Dendritic cell treated with granulocyte-macrophage colony-stimulating factor and Interleukin-4, amounts not matched to agents 40 ng/mL and 50 ng/mL, for 4 days (primary cell): Measurements from ENCODE around the gene LAMA2.

ENCODE experiments used
- H3K27ac Mint-ChIP-seq: one replicate; pipeline ENCODE4 v1.8.0; 2022; ENCODE audit warnings: mild to moderate bottlenecking, mixed read lengths
- H3K27me3 Mint-ChIP-seq: one replicate; pipeline ENCODE4 v1.8.0; 2022; ENCODE audit warnings: mild to moderate bottlenecking, mixed read lengths
- H3K36me3 Mint-ChIP-seq: one replicate; pipeline ENCODE4 v1.8.0; 2022; ENCODE audit warnings: low read depth, mixed read lengths
- H3K4me1 Mint-ChIP-seq: one replicate; pipeline ENCODE4 v1.8.0; 2022; ENCODE audit warnings: low read depth, mixed read lengths
- H3K4me3 Mint-ChIP-seq: one replicate; pipeline ENCODE4 v1.8.0; 2022; ENCODE audit warnings: mild to moderate bottlenecking, moderate library complexity, mixed read lengths
- H3K9me3 Mint-ChIP-seq: one replicate; pipeline ENCODE4 v1.8.0; 2022; ENCODE audit warnings: mixed read lengths
- intact Hi-C: fragments of 100-400 bp; cut with micrococcal nuclease; formaldehyde crosslinking; loops from one replicate; pipeline ENCODE4 v1.15.0; 2022

LAMA2 gene

DNA sequence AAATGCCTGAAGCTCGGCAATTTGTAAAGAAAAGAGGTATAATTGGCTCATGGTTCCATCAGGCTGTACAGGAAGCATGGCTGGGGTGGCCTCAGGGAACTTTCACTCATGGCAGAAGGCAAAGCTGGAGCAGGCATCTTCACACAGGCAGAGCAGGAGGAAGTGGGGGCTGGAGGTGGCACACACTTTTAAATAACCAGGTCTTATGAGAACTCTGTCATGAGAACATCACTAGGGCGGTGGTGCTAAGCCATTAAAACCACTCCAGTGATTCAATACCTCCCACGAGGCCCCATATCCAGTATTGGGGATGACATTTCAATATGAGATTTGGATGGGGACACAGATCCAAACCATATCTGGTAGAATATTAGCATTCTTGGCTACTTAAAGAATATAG, 481.8 kb downstream of the LAMA2 start:
- Mint-ChIP-seq H3K4me1 (no peaks in the 10 kb centered on the region), H3K4me3 (no peak overlapping the region), H3K36me3 (no peaks in the 10 kb centered on the region), H3K27me3 (peaks cover 3% of the 10 kb centered on the region), H3K9me3 (no peaks in the 10 kb centered on the region), H3K27ac (no peak overlapping the region)
- intact Hi-C loops, result no loop called here

DNA sequence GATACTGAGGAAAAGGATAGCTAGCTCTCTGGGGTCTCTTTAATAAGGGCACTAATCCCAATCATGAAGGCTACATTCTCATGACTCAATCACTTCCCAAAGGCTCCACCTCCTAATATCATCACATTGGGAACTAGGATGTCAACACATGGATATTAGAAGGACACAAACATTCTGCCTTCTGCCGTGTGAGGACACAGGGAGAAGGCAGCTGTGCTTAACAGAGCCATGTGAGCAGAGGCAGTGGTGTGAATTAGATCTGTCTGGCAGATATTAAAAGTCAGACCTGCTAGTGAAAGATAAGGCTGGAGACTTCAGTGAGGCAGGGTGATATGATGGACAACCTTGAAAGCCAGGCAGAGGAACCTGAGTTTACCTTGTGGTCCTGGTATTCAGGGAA, 485.1 kb downstream of the LAMA2 start:
- Mint-ChIP-seq H3K27me3 (peaks cover 3% of the 10 kb centered on the region), H3K9me3 (no peaks in the 10 kb centered on the region), H3K36me3 (no peaks in the 10 kb centered on the region), H3K27ac (no peak overlapping the region), H3K4me1 (no peaks in the 10 kb centered on the region), H3K4me3 (no peak overlapping the region)
- intact Hi-C loops, result no loop called here

DNA sequence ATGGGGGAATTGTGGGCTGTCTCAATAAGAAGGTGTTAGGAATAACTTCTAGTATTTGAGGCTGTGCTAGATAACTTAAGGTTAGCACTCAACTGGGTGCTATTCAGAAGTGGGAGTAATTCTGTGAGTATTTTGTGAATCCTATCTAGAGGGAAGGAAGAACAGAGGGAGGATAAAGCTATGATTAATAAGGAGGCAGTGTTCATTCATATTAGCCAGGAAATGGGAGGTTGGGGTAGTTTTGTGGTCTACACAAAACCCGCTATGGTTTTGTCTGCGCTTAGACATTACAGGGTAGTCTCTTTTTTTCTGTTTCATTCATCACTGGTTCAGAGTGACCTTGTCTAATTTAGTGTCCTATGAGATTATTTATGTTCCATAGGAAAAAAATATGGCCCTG, 486.0 kb downstream of the LAMA2 start:
- H3K4me1 Mint-ChIP-seq, result no peaks in the 10 kb centered on the region
- no peak overlapping the region for H3K27ac Mint-ChIP-seq
- peaks cover 3% of the 10 kb centered on the region for H3K27me3 Mint-ChIP-seq
- H3K9me3 Mint-ChIP-seq, result no peaks in the 10 kb centered on the region
- intact Hi-C loops, result no loop called here
- H3K4me3 Mint-ChIP-seq, result no peak overlapping the region
- H3K36me3 Mint-ChIP-seq, result no peaks in the 10 kb centered on the region

DNA sequence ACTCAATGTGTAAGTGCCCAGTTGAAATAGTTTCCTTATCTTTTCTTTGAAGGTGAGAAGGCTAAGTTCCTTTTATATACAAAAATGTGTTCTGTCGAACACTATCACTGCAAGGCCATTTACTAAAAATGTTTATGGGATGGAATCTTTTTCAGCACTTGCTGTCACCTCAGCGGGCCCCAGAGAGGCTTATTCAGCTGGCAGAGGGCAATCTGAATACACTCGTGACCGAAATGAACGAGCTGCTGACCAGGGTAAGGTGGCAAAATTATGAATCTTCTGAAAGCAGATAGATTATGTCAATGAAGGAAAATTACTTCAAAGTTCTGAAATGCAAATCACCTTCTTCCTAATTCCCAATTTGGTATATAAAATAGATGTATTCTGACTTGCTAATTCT, 486.8 kb downstream of the LAMA2 start:
- Mint-ChIP-seq H3K27me3 (peaks cover 3% of the 10 kb centered on the region), H3K36me3 (no peaks in the 10 kb centered on the region), H3K9me3 (no peaks in the 10 kb centered on the region), H3K27ac (no peak overlapping the region), H3K4me3 (no peak overlapping the region), H3K4me1 (no peaks in the 10 kb centered on the region)
- intact Hi-C loops, result no loop called here

DNA sequence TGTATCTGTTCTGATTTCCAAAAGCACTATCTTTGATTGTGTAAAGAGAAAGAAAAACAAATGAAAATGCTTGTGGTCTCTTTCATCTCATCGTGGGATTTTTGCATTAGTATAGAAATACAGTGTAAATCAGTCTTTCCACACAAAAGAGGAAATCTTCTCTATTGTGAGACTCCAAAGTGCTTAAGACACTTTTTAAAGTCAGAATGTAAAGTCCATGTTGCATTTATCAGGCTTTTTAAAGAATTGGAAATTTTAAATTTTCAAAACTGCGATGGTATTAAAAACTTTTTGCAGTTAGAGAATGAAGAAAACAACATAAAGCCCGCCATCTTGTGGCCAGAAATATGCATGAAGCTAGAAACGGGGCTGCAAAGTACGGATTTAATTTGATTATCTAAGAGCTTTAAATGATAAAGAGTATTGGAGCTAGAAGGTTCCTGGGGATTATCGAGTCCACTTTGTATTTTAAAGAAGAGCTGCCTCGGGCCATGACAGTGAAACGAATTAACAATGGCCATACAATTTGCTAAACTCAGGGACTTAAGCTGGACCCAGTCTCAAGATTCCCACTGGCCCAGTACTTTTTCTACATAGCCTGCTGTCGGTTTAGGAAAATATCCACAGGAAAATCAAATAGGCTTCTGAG, 487.5 kb downstream of the LAMA2 start:
- intact Hi-C loops, result no loop called here
- no peaks in the 10 kb centered on the region for H3K36me3 Mint-ChIP-seq
- H3K27ac Mint-ChIP-seq, result no peak overlapping the region
- no peak overlapping the region for H3K4me3 Mint-ChIP-seq
- no peaks in the 10 kb centered on the region for H3K4me1 Mint-ChIP-seq
- no peaks in the 10 kb centered on the region for H3K9me3 Mint-ChIP-seq
- H3K27me3 Mint-ChIP-seq, result peaks cover 3% of the 10 kb centered on the region

DNA sequence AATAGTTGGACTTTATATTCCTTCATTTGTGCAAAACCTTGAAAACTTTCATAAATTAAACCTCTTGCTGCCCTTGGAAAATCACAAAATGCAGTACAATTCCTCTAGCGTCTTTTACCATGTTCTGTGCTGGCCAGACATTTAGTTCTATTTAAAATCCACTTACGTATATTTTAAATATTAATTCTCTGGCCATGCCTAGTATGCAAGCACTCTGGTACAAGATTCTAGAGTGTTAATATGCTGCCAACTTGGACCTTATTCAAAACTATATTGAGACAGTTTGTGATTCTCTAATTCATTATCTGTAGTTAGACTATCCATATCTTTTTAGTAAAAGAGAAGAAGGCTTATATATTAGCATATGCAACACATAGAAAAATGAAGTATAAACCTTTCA, 498.9 kb downstream of the LAMA2 start:
- Mint-ChIP-seq H3K27me3 (no peaks in the 10 kb centered on the region), H3K9me3 (no peaks in the 10 kb centered on the region), H3K4me3 (no peak overlapping the region), H3K27ac (no peak overlapping the region), H3K4me1 (no peaks in the 10 kb centered on the region), H3K36me3 (no peaks in the 10 kb centered on the region)
- intact Hi-C loops, result no loop called here

DNA sequence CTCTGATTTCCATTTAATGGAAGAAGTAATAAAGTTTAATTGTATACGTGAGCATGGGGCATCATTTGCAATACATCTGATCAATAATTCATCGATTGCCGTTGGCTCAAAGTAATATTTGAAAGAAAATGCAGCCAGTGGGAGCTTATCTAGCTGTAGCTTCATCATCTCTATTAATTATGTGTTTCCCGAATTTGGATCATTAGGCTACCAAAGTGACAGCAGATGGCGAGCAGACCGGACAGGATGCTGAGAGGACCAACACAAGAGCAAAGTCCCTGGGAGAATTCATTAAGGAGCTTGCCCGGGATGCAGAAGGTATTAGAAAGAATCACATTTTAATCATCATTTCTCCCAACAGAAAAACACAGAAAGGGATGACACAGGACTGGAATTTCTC, 500.0 kb downstream of the LAMA2 start:
- H3K36me3 Mint-ChIP-seq, result no peaks in the 10 kb centered on the region
- no peaks in the 10 kb centered on the region for H3K4me1 Mint-ChIP-seq
- H3K27ac Mint-ChIP-seq, result no peak overlapping the region
- H3K27me3 Mint-ChIP-seq, result no peaks in the 10 kb centered on the region
- no peaks in the 10 kb centered on the region for H3K9me3 Mint-ChIP-seq
- H3K4me3 Mint-ChIP-seq, result no peak overlapping the region
- intact Hi-C loops, result no loop called here

DNA sequence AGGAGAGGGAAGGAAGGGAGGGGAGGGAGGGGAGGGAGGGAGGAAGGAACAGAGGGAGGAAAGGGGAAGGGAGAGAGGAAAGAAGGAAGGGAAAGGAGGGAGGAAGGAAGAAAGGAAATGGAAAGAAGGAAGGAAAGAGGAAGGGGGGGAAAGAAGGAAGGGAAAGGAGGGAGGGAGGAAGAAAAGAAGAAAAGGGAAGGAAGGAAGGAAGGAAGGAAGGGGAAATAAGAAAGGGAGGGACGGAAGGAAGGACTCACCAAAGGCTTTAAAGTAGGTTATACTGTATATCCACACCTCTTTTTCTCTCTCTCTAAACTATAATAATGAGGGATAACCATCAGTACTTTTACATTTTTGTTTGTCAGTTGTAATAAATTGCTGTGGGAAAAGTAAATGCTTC, 502.2 kb downstream of the LAMA2 start:
- H3K27me3 Mint-ChIP-seq, result no peaks in the 10 kb centered on the region
- H3K27ac Mint-ChIP-seq, result no peak overlapping the region
- no peak overlapping the region for H3K4me3 Mint-ChIP-seq
- intact Hi-C loops, result no loop called here
- no peaks in the 10 kb centered on the region for H3K9me3 Mint-ChIP-seq
- no peaks in the 10 kb centered on the region for H3K4me1 Mint-ChIP-seq
- H3K36me3 Mint-ChIP-seq, result no peaks in the 10 kb centered on the region

DNA sequence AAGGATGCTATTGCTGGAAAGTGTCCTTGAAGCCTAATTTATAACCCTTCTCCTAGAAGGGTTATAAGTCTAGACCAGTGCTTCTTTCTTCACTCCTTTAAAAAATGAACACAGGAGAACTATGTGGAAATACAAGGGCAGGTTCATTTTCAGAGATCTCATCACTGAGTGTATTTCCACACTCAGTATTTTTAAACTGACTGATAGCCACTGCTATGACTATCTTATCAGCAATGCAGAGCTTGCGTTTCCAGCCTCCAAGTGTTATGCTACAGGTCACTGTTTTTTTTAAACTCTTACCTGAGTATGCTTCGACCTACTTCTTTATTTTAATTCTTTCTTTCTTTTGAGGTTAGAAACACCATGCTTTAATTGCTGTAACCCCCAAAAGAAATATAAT, 508.0 kb downstream of the LAMA2 start:
- Mint-ChIP-seq H3K4me3 (no peak overlapping the region), H3K4me1 (peaks cover 7% of the 10 kb centered on the region), H3K27me3 (peaks cover 6% of the 10 kb centered on the region), H3K9me3 (no peaks in the 10 kb centered on the region), H3K36me3 (no peaks in the 10 kb centered on the region), H3K27ac (no peak overlapping the region)
- intact Hi-C loops, result no loop called here

DNA sequence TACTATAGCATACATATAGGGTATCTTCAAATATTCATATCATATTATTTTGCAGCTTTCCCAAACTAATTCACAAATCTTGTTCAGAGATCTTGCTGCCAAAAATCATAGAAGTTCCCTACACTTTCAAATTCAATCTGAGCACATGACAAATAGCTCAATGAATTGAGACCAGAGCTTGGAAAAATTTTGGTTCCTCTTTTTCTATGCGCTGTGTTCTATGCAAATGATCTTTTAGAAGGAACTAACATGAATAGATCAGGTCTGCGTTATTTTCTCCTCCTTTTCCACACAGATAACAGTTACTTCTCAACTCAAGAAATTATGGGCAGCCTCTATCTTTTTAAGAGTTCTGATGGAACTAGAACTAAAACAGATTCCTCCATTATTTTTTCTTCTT, 510.7 kb downstream of the LAMA2 start:
- H3K27me3 Mint-ChIP-seq, result peaks cover 10% of the 10 kb centered on the region
- no peak overlapping the region for H3K27ac Mint-ChIP-seq
- no peak overlapping the region for H3K4me3 Mint-ChIP-seq
- intact Hi-C loops, result no loop called here
- H3K4me1 Mint-ChIP-seq, result peaks cover 7% of the 10 kb centered on the region
- H3K36me3 Mint-ChIP-seq, result no peaks in the 10 kb centered on the region
- H3K9me3 Mint-ChIP-seq, result no peaks in the 10 kb centered on the region

DNA sequence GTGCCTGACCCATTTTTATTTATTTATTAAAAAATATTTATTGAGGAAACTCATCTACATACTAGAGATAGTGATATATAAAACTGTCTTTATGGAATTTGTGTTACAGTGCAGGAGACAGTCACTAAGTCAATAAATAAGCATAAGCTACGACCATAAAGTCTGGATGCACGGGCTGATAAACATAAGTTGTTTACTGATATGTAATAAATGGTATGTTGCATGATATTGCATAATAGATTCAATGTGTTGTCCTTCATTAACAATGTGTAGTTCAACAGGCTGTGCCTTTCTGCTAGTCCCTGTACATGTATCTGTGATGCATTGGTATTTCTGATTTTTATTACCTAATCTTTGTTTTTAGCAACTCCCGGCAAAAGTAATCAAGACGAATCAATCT, 515.8 kb downstream of the LAMA2 start:
- Mint-ChIP-seq H3K36me3 (no peaks in the 10 kb centered on the region), H3K9me3 (no peaks in the 10 kb centered on the region), H3K4me1 (peaks cover 4% of the 10 kb centered on the region), H3K27me3 (peaks cover 7% of the 10 kb centered on the region), H3K27ac (no peak overlapping the region), H3K4me3 (no peak overlapping the region)
- intact Hi-C loops, result no loop called here

DNA sequence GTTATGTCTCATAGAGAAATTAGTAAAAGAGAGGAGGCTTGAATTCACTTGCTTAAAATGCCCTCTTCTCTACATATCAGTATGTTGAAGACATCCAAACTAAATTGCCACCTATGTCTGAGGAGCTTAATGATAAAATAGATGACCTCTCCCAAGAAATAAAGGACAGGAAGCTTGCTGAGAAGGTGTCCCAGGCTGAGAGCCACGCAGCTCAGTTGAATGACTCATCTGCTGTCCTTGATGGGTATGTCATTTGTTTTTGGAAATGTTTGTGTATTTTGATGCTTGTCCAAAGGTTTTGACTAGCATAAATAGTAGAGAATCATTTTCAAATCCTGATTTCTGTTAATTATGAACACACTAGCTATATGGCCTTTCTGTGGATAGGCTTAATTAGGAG, 519.3 kb downstream of the LAMA2 start:
- H3K27me3 Mint-ChIP-seq, result peaks cover 1% of the 10 kb centered on the region
- no peaks in the 10 kb centered on the region for H3K9me3 Mint-ChIP-seq
- no peak overlapping the region for H3K27ac Mint-ChIP-seq
- H3K4me3 Mint-ChIP-seq, result no peak overlapping the region
- H3K36me3 Mint-ChIP-seq, result no peaks in the 10 kb centered on the region
- intact Hi-C loops, result no loop called here
- no peaks in the 10 kb centered on the region for H3K4me1 Mint-ChIP-seq

DNA sequence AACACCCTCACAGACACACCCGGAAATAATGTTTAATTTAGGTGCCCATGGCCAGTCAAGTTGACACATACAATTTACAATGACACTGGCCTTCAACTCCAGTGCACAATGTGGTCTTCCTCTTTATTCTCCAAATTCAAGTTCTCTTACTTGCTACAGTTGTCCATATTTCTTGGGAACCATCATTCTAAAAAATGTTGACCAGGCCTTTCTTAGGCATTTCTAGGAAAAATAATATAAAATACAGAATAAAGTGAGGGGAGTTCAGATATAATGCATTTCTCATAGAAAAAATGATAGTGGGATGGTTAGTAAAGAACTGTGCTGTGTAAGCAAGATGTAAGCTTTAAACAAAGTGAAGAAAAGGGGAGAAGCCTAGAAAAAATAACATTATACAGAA, 528.2 kb downstream of the LAMA2 start:
- H3K27me3 Mint-ChIP-seq, result peaks cover 4% of the 10 kb centered on the region
- H3K36me3 Mint-ChIP-seq, result no peaks in the 10 kb centered on the region
- no peaks in the 10 kb centered on the region for H3K9me3 Mint-ChIP-seq
- intact Hi-C loops, result no loop called here
- H3K4me3 Mint-ChIP-seq, result no peak overlapping the region
- H3K27ac Mint-ChIP-seq, result no peak overlapping the region
- no peaks in the 10 kb centered on the region for H3K4me1 Mint-ChIP-seq

DNA sequence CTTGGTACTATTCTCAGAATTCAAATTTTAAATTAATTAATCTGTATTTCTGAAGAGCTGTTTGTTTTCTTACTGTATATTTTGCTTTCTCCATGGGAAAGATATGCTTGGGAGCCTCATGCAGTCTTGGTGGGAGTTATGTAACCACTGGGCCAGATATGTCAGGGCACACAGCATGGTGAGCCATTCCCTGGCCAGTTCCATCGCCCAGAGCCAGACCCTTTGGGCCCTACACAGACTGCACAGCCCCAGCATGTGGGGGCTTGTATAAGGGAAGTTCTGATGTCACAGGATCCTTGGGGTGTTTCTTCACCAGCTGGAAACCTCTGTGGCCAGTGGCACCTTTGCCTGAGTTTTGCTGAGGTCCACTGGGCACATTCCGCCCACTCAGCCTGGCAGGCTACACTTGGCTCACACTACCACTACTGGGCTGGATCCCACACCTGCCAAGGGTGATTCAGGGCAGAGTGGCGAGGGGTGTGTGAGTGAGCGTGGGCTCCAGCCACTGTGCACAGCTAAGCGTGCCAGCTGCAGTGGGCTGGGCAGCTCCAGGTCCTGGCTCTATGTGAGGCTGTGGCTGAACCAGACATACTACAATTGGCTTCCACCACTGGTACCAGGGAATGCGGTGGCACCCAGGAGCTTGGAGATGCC, 533.5 kb downstream of the LAMA2 start:
- H3K9me3 Mint-ChIP-seq, result no peaks in the 10 kb centered on the region
- H3K36me3 Mint-ChIP-seq, result no peaks in the 10 kb centered on the region
- H3K4me1 Mint-ChIP-seq, result no peaks in the 10 kb centered on the region
- no peak overlapping the region for H3K27ac Mint-ChIP-seq
- intact Hi-C loops, result no loop called here
- H3K27me3 Mint-ChIP-seq, result peaks cover 2% of the 10 kb centered on the region
- H3K4me3 Mint-ChIP-seq, result no peak overlapping the region

DNA sequence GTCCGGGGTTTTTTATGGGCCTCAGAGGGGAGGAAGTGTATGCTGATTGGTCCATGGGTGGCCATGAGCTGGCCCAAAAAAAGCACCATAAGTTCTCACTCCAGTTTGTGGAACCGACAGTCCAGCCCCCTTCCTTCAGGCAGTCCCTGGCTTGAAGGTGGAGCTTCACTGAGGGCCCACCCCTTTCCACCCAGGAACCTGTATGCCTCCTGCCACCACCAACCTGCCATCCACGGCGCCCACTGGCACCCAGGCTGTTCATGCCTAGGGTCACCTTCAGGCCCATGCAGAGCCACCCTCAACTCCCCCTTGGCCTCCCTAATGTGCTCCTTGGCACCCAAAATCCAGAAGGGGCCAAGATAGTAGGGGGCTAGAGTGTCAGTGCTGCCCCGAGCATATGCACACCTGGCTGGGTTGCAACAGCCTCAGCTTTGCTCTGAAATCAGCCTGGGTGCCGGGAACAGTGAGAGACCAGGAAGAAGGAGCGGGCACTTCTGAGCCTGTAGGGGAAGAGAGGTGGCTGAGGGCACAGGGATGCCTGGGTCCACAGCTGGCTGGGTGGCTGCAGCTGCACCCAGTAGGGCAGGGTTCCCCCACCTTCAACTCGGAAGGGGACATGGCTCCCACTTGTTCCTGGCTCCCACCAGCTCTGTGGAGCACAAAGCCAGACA, 534.6 kb downstream of the LAMA2 start:
- no peak overlapping the region for H3K4me3 Mint-ChIP-seq
- no peak overlapping the region for H3K27ac Mint-ChIP-seq
- no peaks in the 10 kb centered on the region for H3K4me1 Mint-ChIP-seq
- H3K9me3 Mint-ChIP-seq, result no peaks in the 10 kb centered on the region
- H3K27me3 Mint-ChIP-seq, result no peaks in the 10 kb centered on the region
- intact Hi-C loops, result no loop called here
- no peaks in the 10 kb centered on the region for H3K36me3 Mint-ChIP-seq
